Ovary (tissue), 3 donors: ENCODE results near the gene FATE1.

Source experiments
- POLR2A ChIP-seq: fragments of 450-650 bp; IDR thresholded peaks from one replicate; pipeline ENCODE4 v1.6.1; 2017; ENCODE audit warnings: antibody characterized with exemption, mild to moderate bottlenecking, moderate library complexity
- TF ChIP-seq, protein P1 (sequence below), 3 donors: fragments of 450-650 bp in 2 of 3; fragments of 200-600 bp in 1 of 3; IDR thresholded peaks; one replicate each; pipeline versions ENCODE4 v1.5.1 to v1.8.0; 2016 to 2022; ENCODE audit warnings: antibody characterized with exemption in 3 of 3, mild to moderate bottlenecking in 1 of 3
- donor health status: DM: no; HTN: no; CAD: no.

- no peak for TF ChIP-seq POLR2A
- TF ChIP-seq, protein P1, sequence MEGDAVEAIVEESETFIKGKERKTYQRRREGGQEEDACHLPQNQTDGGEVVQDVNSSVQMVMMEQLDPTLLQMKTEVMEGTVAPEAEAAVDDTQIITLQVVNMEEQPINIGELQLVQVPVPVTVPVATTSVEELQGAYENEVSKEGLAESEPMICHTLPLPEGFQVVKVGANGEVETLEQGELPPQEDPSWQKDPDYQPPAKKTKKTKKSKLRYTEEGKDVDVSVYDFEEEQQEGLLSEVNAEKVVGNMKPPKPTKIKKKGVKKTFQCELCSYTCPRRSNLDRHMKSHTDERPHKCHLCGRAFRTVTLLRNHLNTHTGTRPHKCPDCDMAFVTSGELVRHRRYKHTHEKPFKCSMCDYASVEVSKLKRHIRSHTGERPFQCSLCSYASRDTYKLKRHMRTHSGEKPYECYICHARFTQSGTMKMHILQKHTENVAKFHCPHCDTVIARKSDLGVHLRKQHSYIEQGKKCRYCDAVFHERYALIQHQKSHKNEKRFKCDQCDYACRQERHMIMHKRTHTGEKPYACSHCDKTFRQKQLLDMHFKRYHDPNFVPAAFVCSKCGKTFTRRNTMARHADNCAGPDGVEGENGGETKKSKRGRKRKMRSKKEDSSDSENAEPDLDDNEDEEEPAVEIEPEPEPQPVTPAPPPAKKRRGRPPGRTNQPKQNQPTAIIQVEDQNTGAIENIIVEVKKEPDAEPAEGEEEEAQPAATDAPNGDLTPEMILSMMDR (IDR thresholded peaks at IDR 0.05), result no peak
These were observed 3.6 kb upstream of the FATE1 start for GRCh38 chrX:151712253-151712652.
